Dedifferentiated amniotic fluid mesenchymal stem cell (primary cell): ENCODE measurements around the gene TMEM86B.
"Not testable (repeated sequence)": the region's sequence is repeated elsewhere in the genome, so short reads cannot be mapped to it uniquely, and the experiment has no call there.

Source experiments
- DNase-seq: peaks from one replicate; pipeline ENCODE4 v3.0.0-alpha.2; 2016; ENCODE audit errors: extremely low spot score

The TMEM86B gene

DNA sequence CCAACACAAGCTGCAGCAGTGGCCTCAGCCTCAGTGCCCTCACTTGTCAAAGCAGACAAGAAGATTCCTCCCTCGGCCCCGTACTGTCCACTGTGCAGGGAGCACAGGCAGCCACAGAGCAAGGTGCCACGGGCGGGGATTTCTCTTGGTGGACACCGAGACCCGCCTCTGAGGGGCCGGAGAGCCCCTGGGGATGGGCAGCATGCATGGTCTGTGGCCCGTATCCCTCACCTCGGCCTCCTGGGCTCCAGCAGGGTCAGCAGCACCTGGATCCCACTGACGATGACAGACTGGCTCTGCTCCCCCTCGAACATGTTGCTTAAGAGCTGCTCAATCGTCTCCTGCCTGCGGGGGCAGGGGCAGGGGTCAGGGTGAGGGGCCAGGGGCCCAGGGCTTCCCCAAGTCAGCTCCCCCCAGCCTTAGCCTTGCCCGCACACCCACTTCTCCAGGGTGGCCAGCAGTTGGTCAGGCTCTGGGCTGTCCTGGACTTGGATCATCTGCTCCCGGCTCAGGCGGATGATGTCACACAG lies 13.4 kb upstream of the TMEM86B start:
- DNase-seq = no peak

- DNase-seq = no peak
Measured at GRCh38 chr19:55241143-55241934, 12.8 kb upstream of the TMEM86B start.

DNA sequence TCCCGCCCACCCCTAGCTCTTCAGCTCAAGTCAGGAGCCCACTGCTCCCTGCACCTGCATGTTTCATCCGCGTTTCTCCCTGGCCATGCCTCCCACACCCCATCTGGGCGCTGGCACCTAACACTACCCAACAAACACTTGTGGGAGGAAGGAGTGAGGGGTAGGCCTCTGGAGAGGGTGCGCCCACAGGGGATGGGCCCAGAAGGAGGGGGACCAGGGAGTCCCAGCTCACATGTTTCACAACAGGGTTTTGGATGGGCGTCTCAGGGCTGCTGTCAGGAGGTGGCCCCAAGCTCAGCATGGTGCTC lies 12.1 kb upstream of the TMEM86B start:
- no peak for DNase-seq

DNA sequence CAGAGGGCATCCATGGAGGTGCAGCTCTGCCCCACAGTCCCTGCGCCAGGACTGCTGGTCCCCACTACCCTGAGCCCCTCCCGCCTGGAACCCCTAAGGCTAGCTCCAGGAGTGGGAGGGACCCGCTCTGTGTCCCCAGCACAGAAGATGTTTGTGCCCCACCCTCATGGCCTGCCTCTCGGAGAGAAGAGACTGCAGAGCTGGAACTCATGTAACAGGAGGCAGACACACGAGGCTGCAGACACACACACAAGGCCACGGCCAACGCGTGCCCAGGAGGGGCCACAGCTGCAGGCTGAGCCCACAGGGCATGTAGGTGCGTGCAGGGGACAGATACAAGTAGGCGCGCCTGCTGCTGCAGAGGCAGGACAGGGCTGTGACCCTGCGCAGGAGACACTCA lies 10.4 kb upstream of the TMEM86B start:
- DNase-seq = no peak

GRCh38 chr19:55238030-55238429 lies 9.5 kb upstream of the TMEM86B start:
- DNase-seq = no peak

- DNase-seq = no peak
Measured at GRCh38 chr19:55232986-55233385, 4.4 kb upstream of the TMEM86B start.

DNA sequence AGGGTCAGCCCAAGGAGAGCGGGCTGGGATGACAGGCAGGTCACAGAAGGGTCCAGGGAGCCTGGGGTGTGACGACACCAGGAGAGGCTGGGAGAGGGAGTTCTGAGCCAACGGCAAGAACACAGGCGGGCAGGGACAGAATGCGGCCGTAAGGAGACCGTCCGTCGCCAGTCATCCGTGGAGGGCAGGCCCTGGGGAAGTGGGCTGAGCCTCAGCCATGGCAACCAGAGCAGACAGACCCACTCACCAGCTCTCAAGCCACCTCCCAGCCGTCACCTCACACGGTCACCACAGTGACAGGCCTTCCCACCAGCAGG lies 3.7 kb upstream of the TMEM86B start:
- DNase-seq = no peak

GRCh38 chr19:55231391-55232285 lies 3.1 kb upstream of the TMEM86B start:
- DNase-seq = no peak

DNA sequence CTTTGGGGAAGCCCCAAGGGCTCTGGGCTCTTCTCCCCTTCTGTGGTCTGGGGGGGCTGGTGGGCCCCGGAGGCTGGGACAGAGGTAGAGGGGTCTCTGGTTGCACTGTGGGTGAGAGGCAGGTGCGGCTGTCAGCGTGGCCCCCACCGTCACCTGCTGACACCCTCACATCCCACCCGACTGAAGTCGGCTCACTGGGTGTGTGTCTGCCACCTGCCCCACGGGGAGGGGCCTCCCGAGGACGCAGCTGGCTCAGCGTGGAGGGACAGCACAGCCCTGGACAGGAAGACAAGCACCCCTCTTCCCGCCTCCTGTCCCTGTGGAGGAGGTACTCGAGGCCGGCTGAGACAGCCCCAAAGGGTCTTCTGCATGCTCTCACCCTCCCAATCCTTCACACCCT lies 2.2 kb upstream of the TMEM86B start:
- DNase-seq = no peak

DNA sequence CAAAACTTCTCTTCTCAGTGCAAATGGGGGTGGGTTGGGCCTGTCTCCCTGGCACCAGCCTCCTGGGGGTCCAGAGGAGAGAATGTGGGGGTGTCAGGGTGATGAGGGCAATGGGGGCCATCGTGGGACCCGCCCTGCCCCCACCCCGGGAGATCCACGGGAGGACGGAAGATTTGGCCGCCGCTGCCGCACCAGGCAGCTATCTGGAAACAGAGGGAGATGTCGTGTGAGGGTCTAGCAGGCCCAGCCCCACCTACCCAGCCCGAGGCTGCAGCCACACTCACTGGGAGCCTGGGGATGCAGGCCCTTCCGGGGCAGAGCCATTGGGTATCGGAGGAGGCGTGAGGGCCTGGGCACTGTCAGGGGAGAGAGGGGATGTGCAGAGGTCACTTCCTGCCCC lies 1.8 kb upstream of the TMEM86B start:
- DNase-seq = no peak

GRCh38 chr19:55229789-55230182 lies 1.2 kb upstream of the TMEM86B start:
- DNase-seq = no peak

- no peak for DNase-seq
Measured at GRCh38 chr19:55229145-55229788, 704 bp upstream of the TMEM86B start.

GRCh38 chr19:55228015-55228391 lies 560 bp downstream of the TMEM86B start:
- no peak for DNase-seq

DNA sequence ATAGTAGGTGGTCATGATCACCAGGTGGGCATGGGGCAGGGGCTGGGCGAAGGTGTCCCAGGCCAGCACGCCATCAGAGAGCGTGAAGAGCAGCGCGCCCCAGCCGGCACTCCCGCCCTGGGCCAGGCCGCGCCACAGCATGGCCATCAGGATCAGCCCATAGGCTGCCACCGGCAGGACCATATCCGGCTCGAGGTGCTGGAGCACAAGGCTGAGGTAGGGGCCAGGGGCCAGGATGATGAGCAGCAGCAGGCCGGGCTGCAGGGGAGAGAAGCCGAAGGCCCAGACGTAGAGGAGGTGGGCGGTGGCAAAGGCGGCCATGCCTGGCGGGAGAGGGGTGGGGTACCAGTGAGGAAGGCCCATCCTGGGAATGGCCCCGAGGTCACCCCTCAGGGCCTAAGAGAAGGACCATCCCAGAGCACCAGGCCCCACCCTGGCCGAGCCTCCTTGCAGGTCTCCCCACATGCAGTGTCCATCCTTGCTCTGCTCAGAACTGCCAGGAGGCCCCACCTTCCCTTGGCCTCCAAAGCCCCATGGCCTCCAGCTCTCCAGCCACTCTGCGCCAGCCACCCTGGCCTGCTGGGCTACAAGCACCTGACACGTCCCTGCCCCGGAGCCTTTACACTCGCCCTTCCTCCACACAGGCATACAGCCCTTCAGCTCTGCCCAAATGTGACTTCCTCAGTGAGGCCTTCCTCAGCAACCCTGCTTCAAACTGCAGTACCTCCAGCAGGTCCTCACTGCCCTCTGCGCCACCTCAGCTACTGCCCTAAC lies 1.1 kb downstream of the TMEM86B start:
- no peak for DNase-seq

- no peak for DNase-seq
Measured at GRCh38 chr19:55226788-55227187, 1.8 kb downstream of the TMEM86B start.

DNA sequence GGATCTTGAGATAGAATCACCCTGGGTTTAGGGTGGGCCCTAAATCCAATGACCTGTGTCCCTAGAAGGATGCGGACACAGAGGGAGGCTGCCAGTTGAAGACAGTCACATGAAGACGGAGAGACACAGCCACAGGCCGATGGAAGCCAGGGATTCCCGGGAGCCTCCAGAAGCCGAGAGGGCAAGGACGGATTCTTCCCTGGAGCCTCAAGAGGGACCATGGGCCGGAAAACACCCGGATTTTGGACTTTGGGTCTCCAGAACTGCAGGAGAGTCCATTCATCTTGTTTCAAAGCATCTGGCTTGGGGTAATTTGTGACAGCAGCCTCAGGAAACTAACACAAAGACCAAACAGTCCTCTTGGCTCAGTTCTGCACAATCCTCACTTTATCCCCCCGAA lies 2.3 kb downstream of the TMEM86B start:
- DNase-seq = no peak

GRCh38 chr19:55225415-55225958 lies 3.1 kb downstream of the TMEM86B start:
- no peak for DNase-seq

- DNase-seq = not testable (repeated sequence)
Measured at GRCh38 chr19:55224679-55225414, 3.7 kb downstream of the TMEM86B start.

GRCh38 chr19:55224038-55224665 lies 4.4 kb downstream of the TMEM86B start:
- DNase-seq = no peak

- no peak for DNase-seq
Measured at GRCh38 chr19:55223291-55224037, 5.1 kb downstream of the TMEM86B start.
